ES-I3 (cell line): ENCODE data around the gene ZNF135.

ENCODE experiments used
- H3K36me3 ChIP-seq: 2 replicates; pipeline ENCODE4 v1.6.1; 2013; ENCODE audit warnings: mild to moderate bottlenecking, low read length, control low read depth, moderate library complexity; ENCODE audit not compliant: insufficient read depth
- H3K4me1 ChIP-seq: 2 replicates; pipeline ENCODE4 v1.6.1; 2013; ENCODE audit warnings: mild to moderate bottlenecking, control low read depth, low read length; ENCODE audit not compliant: insufficient read depth
- H3K9ac ChIP-seq: 2 replicates; pipeline ENCODE4 v1.6.1; 2013; ENCODE audit warnings: low read depth, mild to moderate bottlenecking, low read length, moderate library complexity
- H3K9me3 ChIP-seq: 2 replicates; pipeline ENCODE4 v1.6.1; 2013; ENCODE audit warnings: mild to moderate bottlenecking, low read length, moderate library complexity; ENCODE audit not compliant: control insufficient read depth, insufficient read depth

Gene ZNF135

DNA sequence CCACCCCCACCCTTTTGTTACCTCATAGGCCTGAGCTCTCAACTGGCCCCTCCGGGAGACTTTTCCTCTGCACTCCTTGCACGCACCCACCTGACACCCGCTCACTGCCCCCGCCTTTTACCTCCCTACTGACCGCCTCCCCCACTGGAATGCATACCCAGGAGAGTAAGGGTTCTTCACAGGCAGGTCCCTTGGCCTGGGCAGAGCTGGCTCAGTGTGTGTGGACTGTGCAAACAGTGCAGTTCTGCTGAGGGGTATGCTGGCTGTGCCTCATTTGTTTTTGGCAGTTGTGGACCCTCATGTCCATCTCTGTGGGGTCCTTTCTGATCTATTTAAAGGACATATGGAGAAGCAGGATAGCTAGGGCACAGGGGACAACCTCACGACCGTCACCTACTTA is 34.0 kb downstream of the ZNF135 start:
- no peaks in the 10 kb centered on the region for H3K4me1 ChIP-seq
- H3K9ac ChIP-seq: no peak overlapping the region
- no peaks in the 10 kb centered on the region for H3K36me3 ChIP-seq
- no peaks in the 10 kb centered on the region for H3K9me3 ChIP-seq

DNA sequence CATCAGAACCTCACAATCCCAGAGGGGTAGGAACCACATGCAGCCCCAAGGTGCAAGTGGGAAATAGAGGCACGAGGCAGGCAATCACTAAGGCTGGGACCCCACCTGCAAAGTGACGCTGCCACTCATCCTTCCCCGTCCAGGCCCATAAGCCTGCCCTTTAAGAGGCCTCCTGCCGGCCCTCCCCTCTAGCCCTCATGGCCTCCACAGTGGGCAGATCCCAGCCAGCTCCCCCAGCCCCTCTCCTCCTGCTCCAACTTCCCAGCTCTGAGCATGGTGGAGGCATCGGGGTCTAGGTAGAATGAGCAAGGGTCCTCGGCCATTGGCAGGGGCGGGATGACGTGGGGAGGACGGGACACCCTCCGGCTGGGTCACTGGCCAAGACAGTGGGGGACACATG is 36.2 kb downstream of the ZNF135 start:
- Histone ChIP-seq H3K9ac (no peak overlapping the region), H3K36me3 (no peaks in the 10 kb centered on the region), H3K4me1 (no peaks in the 10 kb centered on the region), H3K9me3 (no peaks in the 10 kb centered on the region)

DNA sequence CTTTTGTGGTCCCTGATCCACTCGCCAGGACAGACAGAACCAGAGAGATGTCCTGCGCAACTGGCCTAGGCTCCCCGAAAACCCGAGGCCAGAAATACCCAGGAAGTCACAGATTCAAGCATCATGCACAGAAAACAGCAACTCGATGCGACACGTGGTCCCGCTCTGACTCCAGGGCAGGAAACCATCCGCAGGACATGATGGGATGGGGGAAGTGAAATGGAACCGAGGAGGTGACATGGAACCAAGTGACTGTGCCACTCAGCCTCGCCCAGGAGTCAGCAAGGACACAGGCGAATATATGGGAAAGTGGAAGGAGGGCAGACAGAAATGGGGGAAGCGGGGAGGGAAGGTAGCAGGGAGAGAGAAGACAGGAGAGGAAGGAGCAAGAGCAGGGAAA is 37.8 kb downstream of the ZNF135 start:
- H3K36me3 ChIP-seq: no peaks in the 10 kb centered on the region
- H3K9me3 ChIP-seq: no peaks in the 10 kb centered on the region
- H3K4me1 ChIP-seq: no peaks in the 10 kb centered on the region
- H3K9ac ChIP-seq: 0 out of 2 replicates have a peak overlapping the region, but pooled peaks have one; percentile 29

DNA sequence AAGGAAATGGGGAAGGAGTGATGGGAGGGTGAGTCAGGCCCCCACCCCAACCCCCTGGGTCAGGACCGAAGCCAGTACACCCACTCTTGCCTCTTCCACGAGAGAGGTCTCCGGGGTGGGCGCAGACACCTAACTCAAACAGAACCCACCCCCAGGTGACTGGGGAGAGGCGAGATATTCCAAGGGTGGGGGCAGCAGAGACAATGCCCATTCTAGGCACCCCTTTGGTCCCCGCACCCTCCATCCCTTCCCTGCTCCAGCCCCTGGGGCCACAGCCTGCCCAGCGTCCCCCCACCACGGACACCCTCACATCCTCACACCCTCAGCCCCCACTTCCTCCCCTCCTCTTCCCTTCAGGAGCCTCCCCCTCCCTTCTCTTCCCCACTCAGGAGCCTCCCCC is 38.3 kb downstream of the ZNF135 start:
- Histone ChIP-seq H3K9ac (peak overlapping the region; percentile 29; the same call in 1 of the 2 replicates), H3K4me1 (no peaks in the 10 kb centered on the region), H3K36me3 (no peaks in the 10 kb centered on the region), H3K9me3 (no peaks in the 10 kb centered on the region)

DNA sequence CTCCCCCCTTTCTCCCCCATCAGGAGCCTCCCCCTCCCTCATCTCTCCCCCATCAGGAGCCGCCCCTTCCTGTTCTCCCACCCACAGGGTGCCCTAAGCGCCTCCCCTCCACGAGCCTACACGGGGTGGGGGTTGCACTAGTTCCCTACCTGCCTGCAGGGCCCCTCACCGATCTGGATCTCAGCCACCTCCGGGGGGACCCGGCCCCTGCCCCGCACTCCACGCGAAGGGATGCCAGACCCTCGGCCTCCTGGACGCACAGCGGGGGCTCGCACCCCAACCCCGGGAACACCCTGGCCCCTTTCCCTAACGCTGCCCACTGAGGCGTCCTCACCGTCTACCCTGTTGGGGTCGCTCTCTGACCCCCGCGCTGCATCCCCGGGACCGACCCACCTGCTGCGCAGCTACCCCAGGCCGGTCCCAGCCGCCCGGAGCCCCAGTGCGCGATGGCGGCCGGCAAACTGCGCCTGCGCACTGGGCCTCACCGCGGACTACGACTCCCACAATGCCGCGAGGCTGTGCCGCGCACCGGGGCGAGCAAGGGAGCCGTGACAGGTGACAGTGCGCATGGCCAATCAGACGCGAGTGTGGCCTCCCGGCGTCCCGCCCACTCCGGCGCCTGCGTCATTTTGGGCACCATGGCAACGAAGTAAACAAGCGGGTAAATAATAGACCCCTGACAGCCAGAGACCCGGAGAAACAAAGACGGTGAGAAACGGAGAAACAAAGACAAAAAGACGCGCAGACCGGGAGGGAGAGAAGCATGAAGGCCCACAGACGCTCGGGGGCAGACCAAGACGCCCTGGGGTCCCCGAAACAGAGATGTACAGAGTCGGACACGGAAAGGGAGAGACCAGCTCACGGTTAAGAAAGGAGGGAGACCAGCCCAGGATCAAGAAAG is 38.9 kb downstream of the ZNF135 start, which contains the start of gene ZSCAN18:
Gene ZSCAN18 (minus strand): TSS at position 451 of the 901 bp plus-strand sequence. CDS start 7,964 bp downstream, outside the sequence.
- Histone ChIP-seq H3K9me3 (no peaks in the 10 kb centered on the region), H3K9ac (peak within 1 kb of the TSS; percentile 73)

DNA sequence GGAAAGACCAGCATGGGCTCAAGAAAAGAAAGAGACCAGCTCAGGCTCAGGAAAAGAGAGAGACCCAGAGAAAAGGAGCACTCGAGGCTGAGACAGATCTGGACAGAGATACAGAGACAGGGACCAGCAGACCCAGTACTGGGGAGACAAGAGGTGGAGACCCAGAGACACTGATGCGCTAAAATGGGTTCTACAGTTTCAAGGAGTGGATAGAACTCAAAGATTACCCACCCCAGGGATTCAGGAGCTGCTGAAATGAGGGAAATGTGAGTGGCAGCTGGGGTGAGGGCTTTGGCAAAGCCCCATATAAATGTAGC is 39.6 kb downstream of the ZNF135 start:
- Histone ChIP-seq H3K4me1 (no peaks in the 10 kb centered on the region), H3K9ac (peak overlapping the region; percentile 44), H3K9me3 (no peaks in the 10 kb centered on the region), H3K36me3 (no peaks in the 10 kb centered on the region)

More for the DNA sequence above, 38.9 kb downstream of the ZNF135 start, which contains the start of gene ZSCAN18:
- no peaks in the 10 kb centered on the region for H3K36me3 ChIP-seq
- H3K4me1 ChIP-seq: no peaks in the 10 kb centered on the region

DNA sequence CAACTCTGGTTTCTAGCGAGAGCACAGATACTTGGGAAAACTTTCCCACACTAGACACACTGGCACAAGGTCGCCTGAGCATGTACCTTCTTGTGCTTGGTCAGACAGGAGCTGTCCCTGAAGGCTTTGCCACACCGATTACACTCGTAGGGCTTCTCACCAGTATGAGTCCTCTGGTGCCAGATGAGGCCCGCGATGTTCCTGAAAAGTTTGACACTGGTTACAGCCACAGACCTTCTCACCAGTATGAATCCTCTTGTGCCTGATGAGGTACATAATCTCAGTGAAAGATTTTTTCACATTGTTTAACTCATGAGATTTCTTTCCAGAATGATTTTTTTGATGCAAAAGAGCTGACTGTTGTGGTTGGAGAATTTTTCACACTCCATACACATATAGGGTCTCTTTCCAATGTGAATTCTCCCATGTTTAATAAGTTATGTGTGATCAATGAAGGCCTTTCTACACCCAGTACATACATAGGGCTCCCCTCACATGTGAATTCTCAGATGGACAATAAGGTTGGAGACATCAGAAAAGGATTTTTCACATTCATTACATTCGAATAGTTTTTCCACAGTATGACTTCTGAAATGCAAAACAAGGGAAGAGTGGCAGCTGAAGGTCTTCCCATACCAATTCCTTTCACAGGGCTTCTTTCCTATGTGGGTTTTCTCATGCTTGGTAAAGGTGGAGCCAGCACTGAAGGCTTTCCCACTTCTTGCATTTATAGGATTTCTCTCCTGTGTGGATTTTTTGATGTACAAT is 48.9 kb downstream of the ZNF135 start:
- Histone ChIP-seq H3K4me1 (no peaks in the 10 kb centered on the region), H3K36me3 (no peaks in the 10 kb centered on the region), H3K9ac (no peak overlapping the region), H3K9me3 (peaks cover 21% of the 10 kb centered on the region)

DNA sequence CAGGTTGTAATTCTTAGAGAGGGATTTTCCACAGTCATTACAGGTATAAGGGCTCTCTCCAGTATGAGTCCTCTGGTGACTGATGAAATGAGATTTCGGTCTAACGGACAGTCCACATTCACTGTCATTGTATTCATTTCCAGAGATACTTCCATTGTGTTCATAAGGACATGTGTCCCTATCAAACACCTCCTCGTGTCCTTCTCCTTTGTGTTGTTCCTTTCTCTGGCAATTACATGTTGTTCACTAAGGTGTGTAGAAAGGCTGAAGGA is 49.4 kb downstream of the ZNF135 start:
- Histone ChIP-seq H3K9me3 (peaks cover 21% of the 10 kb centered on the region), H3K4me1 (no peaks in the 10 kb centered on the region), H3K9ac (no peak overlapping the region), H3K36me3 (no peaks in the 10 kb centered on the region)

DNA sequence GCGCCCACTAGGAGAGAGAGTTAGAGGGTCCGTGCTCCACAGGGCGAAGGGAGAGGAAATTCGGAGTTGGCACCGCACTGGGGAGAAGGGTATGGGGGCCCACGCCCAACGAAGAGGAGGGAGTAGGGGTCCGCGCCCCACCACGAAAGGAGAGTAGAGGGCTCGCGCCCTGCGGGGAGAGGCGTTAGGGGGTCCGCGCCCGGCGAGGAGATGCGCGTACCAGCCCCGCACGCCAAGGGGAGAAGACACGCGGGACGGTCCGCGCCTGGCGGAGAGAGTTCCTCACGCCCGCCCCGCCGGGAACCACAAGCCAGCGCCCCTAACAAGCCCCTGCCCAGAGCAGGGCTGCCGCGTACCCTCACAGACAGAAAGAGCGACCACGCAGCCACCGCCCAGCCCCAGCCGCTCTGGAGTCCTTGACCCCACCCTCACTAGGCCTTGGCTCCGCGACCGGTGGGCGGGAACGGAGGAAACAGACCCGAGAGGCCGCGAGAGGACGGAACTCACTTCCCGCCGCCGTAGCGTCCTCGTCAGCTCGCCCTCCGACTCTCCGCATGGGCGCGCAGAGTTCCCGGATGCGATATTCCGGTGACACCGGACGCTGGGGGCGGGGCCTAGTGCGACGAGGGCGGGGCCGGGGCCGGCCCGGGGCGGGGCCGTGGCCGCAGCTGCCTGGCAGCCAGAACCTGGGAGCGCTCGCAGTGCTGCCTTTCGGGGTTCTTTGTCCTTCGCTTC is 58.9 kb downstream of the ZNF135 start:
- Histone ChIP-seq H3K36me3 (no peaks in the 10 kb centered on the region; the same call in 1 of the 2 replicates), H3K9me3 (peaks cover 14% of the 10 kb centered on the region), H3K9ac (no peak overlapping the region; the same call in 1 of the 2 replicates), H3K4me1 (no peaks in the 10 kb centered on the region)

DNA sequence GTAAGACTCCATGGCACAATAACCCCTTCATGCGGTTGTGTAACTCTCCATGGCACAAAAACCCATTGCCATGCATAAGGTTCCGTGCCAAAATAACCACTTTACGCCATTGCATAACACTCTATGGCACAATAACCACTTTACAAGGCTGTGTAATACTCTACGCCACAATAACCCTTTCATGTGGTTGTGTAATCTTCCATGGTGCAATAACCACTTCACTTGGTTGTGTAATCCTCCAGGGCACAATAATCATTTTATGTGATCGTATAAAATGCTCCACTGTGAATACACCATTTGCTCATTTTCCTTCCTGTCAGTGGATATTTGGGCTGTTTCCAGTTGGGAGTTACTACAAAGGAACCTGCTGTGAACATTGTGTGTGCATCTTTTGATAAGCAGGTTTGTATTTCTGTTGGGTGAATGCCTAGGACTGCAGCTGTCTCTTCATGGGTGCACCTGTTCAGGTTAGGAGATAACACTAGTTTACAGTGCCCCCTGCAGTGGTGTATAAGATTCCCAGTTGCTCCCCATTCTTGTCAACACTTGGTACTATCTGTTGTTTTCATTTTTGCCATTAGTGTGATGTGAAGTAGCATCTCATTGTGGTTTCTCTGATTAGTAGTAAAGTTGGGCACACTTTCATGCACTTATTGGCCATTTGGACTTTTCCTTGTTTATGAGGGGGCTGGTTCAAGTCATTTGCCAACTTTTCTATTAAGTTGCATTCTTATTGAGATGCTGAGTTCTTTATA is 60.1 kb downstream of the ZNF135 start:
- Histone ChIP-seq H3K36me3 (no peaks in the 10 kb centered on the region; the same call in 1 of the 2 replicates), H3K4me1 (no peaks in the 10 kb centered on the region), H3K9me3 (peaks cover 16% of the 10 kb centered on the region)

More for the DNA sequence above, 60.1 kb downstream of the ZNF135 start:
- H3K9ac ChIP-seq: no peak overlapping the region
